Ascending aorta (tissue), 2 donors: Measurements from ENCODE around the gene PINK1. TPM values are rescaled to one million over a fixed set of nuclear protein-coding genes. Genes with fewer than 3 reads are reported as not detected.
A peak's percentile ranks its signal among the peaks of the same experiment; 100 is the strongest.

ENCODE experiments used
- DNase-seq, 2 donors: peaks; one replicate each; pipeline ENCODE4 v3.0.0-alpha.2; 2019; ENCODE audit warnings: low spot score in 2 of 2
- H3K27ac ChIP-seq, 2 donors: fragments of 200-600 bp; sonication (generic); one replicate each; pipeline ENCODE4 v1.5.1; 2016 to 2017; ENCODE audit warnings: mild to moderate bottlenecking in 1 of 2
- H3K27me3 ChIP-seq: fragments of 200-600 bp; sonication (generic); one replicate; pipeline ENCODE4 v1.5.1; 2017
- H3K36me3 ChIP-seq, 2 donors: fragments of 200-600 bp; sonication (generic); one replicate each; pipeline ENCODE4 v1.5.1; 2016
- H3K4me1 ChIP-seq, 2 donors: fragments of 200-600 bp; sonication (generic); one replicate each; pipeline ENCODE4 v1.5.1; 2016 to 2017; ENCODE audit warnings: mild to moderate bottlenecking in 1 of 2
- H3K4me3 ChIP-seq, 2 donors: fragments of 200-600 bp; sonication (generic); one replicate each; pipeline ENCODE4 v1.5.1; 2016 to 2017; ENCODE audit warnings: mild to moderate bottlenecking in 1 of 2
- H3K9me3 ChIP-seq, 2 donors: fragments of 200-600 bp; sonication (generic); one replicate each; pipeline ENCODE4 v1.5.1; 2016
- intact Hi-C: fragments of 100-400 bp; cut with DNase I; formaldehyde crosslinking; loops from one replicate; pipeline ENCODE4 v1.15.1; 2023
- total RNA-seq: library from RNA; depleted of rRNA; stranded (reverse); fragments of >200 nt; gene quantifications from one replicate; pipeline ENCODE4 v1.1.0, GENCODE V29; 2016
- TF ChIP-seq, protein P1 (sequence below), 3 experiments: fragments of 200-600 bp in 2 of 3; fragments of 450-650 bp in 1 of 3; sonication (generic) in 2 of 3; IDR thresholded peaks; one replicate each; pipeline ENCODE4 v1.5.1; 2016 to 2019; ENCODE audit warnings: antibody characterized with exemption in 3 of 3, mild to moderate bottlenecking in 1 of 3, moderate library complexity in 1 of 3

The PINK1 gene
- total RNA-seq, 1 donor from 2014 or later = 113 TPM

DNA sequence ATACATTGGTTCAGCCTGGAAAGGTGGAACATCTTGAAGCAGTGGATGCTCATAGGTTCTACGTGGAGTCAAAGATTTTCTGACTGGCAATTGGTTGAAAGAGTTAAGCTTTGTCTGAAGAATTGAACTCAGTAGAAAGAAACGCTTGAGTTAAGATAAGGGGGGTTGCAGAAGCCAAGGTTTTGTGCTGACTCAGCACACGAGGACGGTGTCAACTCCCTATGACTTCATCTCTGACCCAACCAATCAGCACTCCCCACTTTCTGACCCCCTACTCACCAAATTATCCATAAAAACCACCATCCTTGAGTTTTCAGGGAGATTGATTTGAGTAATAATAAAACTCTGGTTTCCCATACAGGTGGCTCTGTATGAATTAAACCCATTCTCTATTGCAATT lies 2.5 kb upstream of the PINK1 start:
- intact Hi-C loops = loop anchor here (5.0 kb wide), 1 partner anchor 53 kb away; no protein-coding TSS in a partner anchor
- DNase-seq = no peak
- H3K4me3 ChIP-seq = no peak overlapping the region
- no peaks in the 10 kb centered on the region for H3K27me3 ChIP-seq
- H3K27ac ChIP-seq = no peak overlapping the region
- H3K4me1 ChIP-seq = peaks cover 11% of the 10 kb centered on the region in 2 donors
- TF ChIP-seq, protein P1, sequence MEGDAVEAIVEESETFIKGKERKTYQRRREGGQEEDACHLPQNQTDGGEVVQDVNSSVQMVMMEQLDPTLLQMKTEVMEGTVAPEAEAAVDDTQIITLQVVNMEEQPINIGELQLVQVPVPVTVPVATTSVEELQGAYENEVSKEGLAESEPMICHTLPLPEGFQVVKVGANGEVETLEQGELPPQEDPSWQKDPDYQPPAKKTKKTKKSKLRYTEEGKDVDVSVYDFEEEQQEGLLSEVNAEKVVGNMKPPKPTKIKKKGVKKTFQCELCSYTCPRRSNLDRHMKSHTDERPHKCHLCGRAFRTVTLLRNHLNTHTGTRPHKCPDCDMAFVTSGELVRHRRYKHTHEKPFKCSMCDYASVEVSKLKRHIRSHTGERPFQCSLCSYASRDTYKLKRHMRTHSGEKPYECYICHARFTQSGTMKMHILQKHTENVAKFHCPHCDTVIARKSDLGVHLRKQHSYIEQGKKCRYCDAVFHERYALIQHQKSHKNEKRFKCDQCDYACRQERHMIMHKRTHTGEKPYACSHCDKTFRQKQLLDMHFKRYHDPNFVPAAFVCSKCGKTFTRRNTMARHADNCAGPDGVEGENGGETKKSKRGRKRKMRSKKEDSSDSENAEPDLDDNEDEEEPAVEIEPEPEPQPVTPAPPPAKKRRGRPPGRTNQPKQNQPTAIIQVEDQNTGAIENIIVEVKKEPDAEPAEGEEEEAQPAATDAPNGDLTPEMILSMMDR (IDR thresholded peaks at IDR 0.05) = no peak
- no peaks in the 10 kb centered on the region for H3K36me3 ChIP-seq
- no peaks in the 10 kb centered on the region for H3K9me3 ChIP-seq

DNA sequence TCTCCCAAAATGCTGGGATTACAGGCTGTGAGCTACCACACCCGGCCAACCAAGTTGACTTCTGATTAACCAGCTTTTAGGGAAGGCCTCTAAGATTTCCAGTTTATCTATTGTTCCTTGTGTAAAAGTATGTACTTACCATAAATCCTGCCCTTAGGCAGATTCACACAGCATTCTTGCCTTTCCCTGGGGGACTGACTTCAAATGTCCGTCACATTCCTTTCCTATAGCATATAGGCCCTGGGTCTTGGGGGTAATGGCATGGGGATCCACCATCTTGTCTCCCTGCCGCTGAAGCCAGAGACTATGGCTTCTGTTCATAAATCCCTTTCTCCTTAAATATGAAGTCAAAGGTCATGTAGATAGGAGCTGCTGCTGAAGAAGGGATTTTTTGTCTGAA lies 872 bp upstream of the PINK1 start:
- Histone ChIP-seq H3K4me1 (peaks cover 11% of the 10 kb centered on the region in 2 donors), H3K27ac (no peak overlapping the region), H3K27me3 (no peaks in the 10 kb centered on the region), H3K36me3 (peaks cover 0 to 4% of the 10 kb centered on the region in 2 donors), H3K9me3 (no peaks in the 10 kb centered on the region), H3K4me3 (peak overlapping the region in 1 of 2 donors; percentile 98)
- intact Hi-C loops = loop anchor here (5.0 kb wide), 1 partner anchor 55 kb away; no protein-coding TSS in a partner anchor
- DNase-seq = no peak
- TF ChIP-seq, protein P1 (IDR thresholded peaks at IDR 0.05) = no peak

DNA sequence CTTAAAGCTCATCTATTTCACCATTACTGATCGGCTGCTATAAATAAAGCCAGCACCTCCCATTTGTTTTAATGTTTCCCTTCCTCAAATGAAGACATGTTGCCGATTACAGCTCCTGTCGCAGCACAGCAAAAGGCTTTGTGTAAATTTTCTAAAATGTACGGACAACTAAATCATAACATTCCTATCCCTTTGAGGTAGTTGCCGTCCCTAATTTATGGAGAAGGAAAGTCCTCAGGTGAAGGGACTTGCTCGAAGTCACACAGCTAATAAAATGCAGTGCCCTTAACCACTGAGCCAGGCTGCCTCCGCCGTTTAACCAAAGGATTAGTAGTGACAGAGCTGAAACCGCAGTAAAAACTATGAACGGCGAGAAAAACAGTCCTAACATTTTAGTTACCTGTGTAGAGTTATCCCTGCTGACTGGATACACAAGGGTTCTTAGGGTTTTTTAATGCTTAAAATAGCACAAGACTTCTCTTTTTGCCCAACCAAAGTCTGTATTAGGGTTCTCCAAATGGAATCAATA lies 871 bp downstream of the PINK1 start:
- Histone ChIP-seq H3K9me3 (no peaks in the 10 kb centered on the region), H3K36me3 (peaks cover 16 to 22% of the 10 kb centered on the region in 2 donors), H3K4me1 (peaks cover 11% of the 10 kb centered on the region in 2 donors), H3K4me3 (peak overlapping the region; percentile 94 to 98), H3K27ac (peak overlapping the region; percentile 90 to 96), H3K27me3 (no peaks in the 10 kb centered on the region)
- no peak for DNase-seq
- intact Hi-C loops = loop anchor here (5.0 kb wide), 1 partner anchor 57 kb away; no protein-coding TSS in a partner anchor
- TF ChIP-seq, protein P1 (IDR thresholded peaks at IDR 0.05) = no peak

DNA sequence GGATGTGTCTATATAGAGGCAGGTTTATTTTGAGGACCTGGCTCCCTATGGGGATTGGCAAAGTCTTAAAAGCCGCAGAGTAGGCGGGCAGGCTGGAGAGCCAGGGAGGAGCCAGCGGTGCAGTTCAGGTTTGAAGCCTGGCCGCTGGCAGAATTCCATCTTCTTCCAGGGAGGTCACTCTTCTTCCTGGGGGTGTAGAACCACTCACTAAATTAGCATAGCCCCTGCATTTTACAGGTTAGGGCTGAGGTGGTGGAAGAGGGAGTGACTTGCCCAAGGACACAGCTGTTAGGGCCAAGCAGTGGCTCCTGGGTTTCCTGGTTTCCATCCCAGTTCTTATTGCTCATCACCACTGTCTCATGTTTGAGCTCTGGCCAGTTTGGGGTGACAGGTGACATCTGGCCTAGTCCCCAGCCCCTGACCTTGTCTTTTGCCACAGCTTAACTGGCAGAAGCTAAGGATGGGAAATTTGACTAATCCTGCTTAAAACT lies 1.4 kb downstream of the PINK1 start:
- DNase-seq = no peak
- Histone ChIP-seq H3K4me1 (peaks cover 11% of the 10 kb centered on the region in 2 donors), H3K36me3 (peaks cover 19 to 27% of the 10 kb centered on the region in 2 donors), H3K9me3 (no peaks in the 10 kb centered on the region), H3K4me3 (peak overlapping the region; percentile 94 to 98), H3K27ac (no peak overlapping the region), H3K27me3 (no peaks in the 10 kb centered on the region)
- TF ChIP-seq, protein P1 (IDR thresholded peaks at IDR 0.05) = no peak
- intact Hi-C loops = loop anchor here (5.0 kb wide), 1 partner anchor 57 kb away; no protein-coding TSS in a partner anchor

DNA sequence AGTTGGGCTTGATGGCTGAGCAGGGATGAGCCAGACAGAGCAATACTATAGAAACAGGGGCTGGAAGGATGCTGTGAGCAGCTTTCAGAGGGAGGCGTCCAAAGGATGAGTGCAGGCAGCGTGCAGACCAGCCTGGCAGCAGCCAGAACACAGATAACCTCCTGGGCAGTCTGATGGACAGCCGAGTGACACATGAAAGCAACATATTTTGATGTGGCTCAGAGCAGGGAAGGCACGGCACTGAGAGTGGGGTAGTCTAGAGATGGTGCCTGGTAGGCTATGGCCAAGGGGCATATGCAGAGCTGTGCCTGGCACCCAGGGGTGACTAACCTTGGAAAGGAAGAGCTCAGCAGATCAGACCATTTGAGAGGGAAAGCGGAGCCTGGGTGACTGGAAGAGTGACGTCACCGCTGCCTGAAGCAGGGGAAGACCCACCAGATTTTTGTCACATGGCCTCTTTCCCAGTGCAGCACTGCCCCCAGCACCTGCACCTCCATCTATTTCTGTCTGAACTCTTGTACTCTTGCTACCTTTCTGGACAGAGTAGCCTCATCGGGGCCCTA lies 3.6 kb downstream of the PINK1 start:
- H3K27ac ChIP-seq = no peak overlapping the region
- no peak overlapping the region for H3K4me3 ChIP-seq
- H3K4me1 ChIP-seq = peaks cover 11% of the 10 kb centered on the region in 2 donors
- no peaks in the 10 kb centered on the region for H3K9me3 ChIP-seq
- no peak for DNase-seq
- intact Hi-C loops = no loop called here
- no peaks in the 10 kb centered on the region for H3K27me3 ChIP-seq
- TF ChIP-seq, protein P1 (IDR thresholded peaks at IDR 0.05) = no peak
- H3K36me3 ChIP-seq = peaks cover 28 to 49% of the 10 kb centered on the region in 2 donors
